IPS-18c (cell line): ENCODE results near the gene TMTC1.

Experiments
- H3K4me3 ChIP-seq: 2 replicates; pipeline ENCODE4 v1.7.0; 2013; ENCODE audit warnings: low read depth, mild to moderate bottlenecking, low read length, moderate library complexity; ENCODE audit not compliant: insufficient read depth
- H3K9me3 ChIP-seq: one replicate; pipeline ENCODE4 v1.6.1; 2013; ENCODE audit warnings: mild to moderate bottlenecking, low read length, moderate library complexity; ENCODE audit not compliant: control insufficient read depth, insufficient read depth

Gene TMTC1

DNA sequence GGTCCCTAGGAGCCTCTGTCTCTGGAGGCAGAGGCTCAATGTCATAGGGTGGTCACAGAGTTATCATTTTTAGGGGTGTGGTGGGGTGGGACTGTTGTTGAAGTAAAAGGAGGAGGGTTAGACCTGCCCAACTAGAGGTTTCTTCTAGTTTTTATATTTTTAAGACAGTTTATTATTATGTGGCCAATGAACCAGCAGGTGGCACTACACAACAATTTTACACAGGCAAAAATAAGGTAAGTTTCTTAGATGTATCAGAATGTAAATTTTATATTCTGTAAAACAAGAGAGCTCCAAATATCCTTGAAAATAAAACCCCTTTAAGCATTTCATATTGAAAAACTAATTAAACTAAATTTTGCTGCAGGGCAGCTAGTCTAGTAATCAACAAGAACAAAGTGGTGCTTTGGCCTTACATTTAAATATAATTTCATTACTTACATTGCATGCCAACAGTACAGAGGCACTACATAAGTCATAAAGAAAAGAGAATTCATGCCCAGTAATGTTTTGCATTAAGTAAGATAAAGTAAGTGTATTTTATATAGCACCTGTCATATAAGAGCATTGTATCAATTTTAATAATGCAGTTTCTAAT lies 264.1 kb downstream of the TMTC1 start:
- H3K9me3 ChIP-seq, result no peaks in the 10 kb centered on the region
- H3K4me3 ChIP-seq, result no peak overlapping the region

DNA sequence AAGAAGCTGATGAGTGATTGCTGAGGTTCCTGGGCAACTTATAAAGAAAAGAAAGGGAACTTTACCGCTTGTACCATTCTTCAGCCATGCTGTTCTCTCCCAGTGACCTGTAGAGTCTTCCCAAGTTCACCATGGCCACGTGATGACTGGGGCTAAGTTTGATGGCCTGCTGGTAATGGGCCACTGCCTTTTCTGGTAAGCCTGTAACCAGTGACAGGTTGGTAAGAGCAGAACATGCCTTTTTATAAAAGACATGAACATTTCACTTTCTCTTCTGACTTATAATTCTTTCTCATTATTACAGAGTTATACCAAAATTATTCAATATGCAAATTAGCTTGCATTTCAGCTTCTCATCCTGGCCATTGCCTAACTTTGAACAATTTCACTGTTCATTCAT lies 265.3 kb downstream of the TMTC1 start:
- no peaks in the 10 kb centered on the region for H3K9me3 ChIP-seq
- no peak overlapping the region for H3K4me3 ChIP-seq

DNA sequence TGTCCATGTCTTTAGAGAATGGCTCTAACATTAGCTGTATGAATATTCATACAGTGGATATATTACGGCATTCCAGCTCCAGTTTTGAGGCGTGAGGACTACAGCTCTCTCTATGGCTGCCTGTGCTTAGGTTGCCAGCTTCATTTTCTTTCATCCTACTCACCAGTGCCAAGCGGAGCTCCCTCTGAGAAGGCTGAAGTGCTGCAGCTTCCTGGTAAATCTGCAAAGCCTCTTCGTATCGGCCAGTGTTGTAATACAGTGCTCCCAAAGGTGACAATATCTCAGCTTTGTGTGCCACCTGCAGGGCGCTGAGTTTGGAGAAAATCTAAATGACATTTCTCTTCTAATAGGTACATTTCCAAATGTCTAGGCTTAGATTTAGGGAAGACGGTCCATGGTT lies 266.5 kb downstream of the TMTC1 start:
- Histone ChIP-seq H3K4me3 (no peak overlapping the region), H3K9me3 (no peaks in the 10 kb centered on the region)

DNA sequence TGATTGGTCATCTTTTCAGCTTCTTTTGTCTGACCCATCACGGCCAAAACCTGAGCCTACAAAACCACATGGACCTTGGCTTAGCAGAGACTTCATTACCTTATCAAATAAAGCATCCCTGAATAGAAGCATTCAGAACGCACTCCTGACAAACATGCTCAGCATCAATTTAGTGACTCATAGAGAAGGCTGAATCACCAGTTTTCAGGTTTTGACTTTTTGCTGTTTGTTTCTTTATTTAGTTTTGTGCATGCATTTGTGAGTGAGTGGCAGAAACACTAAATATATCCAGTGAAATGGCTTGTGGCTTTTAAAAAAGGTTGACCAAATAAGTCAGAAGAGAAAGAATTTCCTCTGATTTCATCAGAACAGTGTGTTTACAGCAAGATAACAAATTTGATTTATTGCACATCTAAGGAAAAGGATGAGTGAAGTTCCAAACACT lies 267.3 kb downstream of the TMTC1 start:
- H3K9me3 ChIP-seq, result no peaks in the 10 kb centered on the region
- no peak overlapping the region for H3K4me3 ChIP-seq

DNA sequence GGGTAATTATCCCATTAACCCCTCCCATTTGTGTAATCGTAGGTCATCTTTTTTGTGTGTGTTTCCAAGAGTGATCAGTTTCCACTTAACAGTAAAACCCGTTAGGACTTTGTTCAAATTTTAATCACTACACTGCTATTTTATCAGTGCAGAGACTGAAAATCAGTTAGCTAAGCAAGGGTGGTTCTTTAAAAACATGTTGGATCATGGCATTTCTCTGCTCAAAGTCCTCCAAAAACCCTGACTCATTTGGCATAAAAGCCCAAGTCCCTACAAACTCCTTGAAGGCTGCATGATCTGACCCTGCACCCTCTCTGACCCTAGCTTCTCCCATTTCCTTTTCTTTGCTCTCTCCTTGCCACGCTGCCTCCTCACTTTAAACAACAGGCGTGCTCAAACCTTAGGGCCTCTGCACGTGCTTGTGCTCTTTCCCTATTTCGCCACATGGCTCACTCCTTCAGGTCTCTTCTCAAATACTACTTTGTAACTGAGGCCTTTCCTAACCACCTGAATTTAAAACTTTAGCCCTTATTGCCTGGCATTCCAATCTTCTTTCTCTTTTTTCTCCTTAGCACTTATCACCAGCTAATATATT lies 273.1 kb downstream of the TMTC1 start:
- Histone ChIP-seq H3K9me3 (no peaks in the 10 kb centered on the region), H3K4me3 (no peak overlapping the region)

DNA sequence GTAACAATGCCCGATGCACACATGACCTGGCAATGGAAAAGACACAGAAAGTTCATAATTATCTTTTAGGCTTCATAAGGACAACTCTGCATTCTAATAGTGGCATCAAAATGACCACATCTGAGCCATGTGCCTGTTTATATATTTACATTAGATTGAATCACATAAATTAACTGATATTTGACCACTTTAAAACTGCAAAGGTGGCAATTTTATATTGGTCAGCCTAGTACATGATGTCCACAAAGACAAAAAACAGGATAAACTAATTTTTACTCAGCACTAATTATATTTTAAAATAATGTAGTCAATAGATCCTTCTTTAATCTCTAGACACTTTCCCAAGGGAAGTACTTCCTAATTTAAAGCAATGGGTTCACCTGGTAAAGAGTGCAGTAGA lies 274.2 kb downstream of the TMTC1 start:
- Histone ChIP-seq H3K4me3 (no peak overlapping the region), H3K9me3 (no peaks in the 10 kb centered on the region)

DNA sequence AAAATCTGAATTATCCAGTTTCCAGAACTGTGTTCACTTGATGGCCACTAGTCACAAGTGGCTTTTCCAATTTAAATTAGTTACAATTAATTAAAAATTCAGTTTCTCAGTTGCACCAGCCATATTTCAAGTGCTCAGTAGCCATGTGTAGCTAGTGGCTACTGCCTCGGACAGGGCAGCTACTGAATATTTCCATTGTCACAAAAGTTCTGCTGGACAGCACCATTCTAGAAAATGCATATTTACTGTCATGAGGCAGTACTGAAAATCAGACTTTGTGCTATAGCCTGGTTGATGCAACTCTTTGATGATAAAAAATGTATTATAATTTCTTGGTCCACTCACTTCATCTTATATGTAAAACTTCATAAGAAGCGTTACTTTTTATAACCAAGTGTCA lies 274.8 kb downstream of the TMTC1 start:
- Histone ChIP-seq H3K9me3 (no peaks in the 10 kb centered on the region), H3K4me3 (no peak overlapping the region)

DNA sequence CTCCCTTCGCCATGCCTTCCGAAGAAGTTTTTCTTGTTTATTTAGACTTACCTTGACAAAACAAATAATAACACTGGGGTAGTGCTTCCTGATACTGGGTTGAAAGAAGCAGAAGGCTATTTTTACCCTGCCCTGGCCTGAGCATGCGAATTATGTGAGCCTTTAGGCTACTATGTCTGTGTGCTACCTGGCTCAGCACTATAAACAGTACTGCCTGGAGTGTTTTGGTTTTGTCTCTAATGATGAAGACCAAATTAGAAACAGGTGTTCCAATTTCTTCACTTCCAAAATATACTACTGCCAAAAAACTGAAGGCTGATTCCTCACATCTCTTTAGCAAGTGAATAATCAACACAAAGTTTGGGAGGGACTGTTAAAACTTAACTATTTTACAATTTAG lies 278.6 kb downstream of the TMTC1 start:
- no peak overlapping the region for H3K4me3 ChIP-seq
- no peaks in the 10 kb centered on the region for H3K9me3 ChIP-seq

DNA sequence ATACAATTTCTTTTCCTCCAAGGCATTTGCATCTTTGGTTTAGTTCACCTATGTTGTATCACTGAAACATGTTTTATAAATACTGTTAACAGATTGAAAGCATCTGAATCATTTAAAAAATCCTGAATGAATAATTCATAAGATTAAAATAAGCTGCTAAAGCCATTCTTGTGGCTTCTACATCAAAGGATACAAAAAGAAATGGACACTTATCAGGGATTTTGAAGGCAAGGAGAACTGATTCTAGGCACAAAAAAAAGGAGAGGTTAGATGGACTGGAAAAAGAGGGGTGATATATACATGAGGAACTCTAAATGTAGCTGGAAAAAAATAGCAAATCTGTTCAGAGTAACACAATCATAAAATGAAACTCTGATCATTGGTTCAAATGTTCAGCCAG lies 280.5 kb downstream of the TMTC1 start:
- Histone ChIP-seq H3K4me3 (no peak overlapping the region), H3K9me3 (no peaks in the 10 kb centered on the region)

DNA sequence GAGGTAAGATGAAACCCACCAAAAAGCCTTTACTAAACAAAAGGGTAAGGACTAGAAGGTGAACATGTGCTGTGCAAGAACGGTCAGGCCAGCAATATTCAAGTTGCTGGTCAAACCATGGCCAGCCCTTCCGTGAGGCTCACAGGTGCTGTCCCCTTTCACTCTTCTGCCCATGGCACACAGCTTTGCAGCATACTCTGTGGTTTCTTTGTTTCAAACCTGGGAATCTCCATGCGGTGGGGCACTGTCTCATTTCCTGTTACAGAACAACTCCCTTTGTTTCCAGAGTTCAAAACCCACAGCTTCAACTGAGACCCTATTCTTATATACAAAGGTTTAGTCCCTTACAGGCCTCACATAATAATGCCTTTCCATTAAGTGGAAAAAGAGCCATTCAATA lies 284.5 kb downstream of the TMTC1 start:
- Histone ChIP-seq H3K9me3 (no peaks in the 10 kb centered on the region), H3K4me3 (no peak overlapping the region)

DNA sequence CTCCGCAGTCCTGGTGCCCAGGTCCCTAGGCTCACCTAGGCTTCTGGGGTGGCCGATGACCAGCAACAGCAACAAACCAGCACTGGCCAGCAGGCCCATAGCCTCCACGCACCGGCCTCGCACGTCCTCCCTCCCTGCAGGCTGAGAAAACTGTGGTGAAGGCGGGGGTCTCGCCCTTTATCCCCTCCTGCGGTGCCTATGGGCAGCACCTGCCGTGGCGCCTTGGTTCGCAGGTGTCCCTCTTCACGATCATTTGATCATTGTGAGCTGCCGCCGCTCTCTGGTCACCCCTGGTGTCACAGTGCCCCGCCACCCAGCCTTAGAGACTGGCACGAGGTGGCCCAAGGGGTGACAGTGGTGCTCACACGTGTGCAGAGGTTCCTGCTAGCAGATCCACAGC lies 286.2 kb downstream of the TMTC1 start, which contains the start of gene OVCH1:
Gene OVCH1, minus strand, starts transcription at position 99 of the 400 bp plus-strand sequence. Its CDS starts 0 bp downstream, at position 99.
- no peak within 1 kb of the TSS for H3K4me3 ChIP-seq
- H3K9me3 ChIP-seq, result no peaks in the 10 kb centered on the region

DNA sequence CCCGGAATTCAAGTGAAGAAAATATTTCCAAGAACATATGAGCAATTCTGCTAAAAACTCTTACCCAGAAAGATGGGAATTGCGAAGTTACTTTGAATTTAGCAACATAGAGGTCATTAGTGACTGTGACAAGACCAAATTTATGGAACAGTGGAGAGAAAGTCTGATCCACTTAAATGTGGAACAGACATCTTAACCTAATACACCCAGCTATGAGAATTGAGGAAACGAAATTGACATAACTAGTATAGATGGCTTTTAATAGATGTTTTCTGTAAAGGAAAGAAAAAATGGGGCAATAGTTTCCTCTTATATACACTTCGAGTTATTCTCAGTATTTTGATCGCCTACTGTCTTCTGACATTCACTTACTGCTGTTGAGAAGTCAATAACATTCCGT lies 290.9 kb downstream of the TMTC1 start:
- Histone ChIP-seq H3K9me3 (no peaks in the 10 kb centered on the region), H3K4me3 (no peak overlapping the region)

DNA sequence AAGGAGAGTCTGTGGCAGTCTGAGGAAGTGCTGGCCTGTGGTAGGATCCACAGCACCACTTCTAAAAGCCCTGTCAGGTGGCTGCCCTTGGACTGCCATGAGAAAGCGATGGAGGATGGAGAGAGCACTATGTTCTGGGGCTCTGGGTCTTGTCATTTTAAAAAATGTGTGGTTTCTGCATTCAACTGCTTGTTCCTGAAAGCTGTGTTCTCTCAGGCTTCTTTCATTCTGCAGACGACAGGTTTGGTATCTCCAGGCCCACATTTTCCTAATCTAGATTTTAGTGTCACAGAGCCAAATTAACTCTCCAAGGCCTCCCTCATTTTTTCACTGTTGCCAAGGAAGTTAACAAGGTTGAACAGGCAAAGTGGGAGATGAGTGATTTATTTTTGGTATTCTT lies 296.8 kb downstream of the TMTC1 start:
- Histone ChIP-seq H3K9me3 (no peaks in the 10 kb centered on the region), H3K4me3 (no peak overlapping the region)

DNA sequence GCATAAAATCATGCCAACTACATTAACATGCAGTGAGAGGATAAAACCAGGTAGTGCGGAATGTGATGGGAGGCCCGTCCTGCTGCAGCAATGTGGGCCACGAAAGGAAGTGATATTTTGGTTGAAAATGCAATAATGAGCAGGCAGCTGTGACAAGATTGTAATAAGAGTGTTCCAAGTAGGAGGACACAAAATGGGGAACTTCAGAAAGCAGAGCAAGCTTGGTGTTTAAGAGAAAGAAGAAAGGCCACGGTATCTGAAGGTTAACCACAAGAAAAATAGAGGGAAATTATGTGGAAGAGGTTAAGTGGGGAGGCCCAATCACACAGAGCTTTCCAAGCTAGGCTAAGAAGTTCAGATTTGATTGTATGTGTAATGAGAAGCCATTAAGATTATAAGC lies 320.5 kb downstream of the TMTC1 start:
- H3K4me3 ChIP-seq, result no peak overlapping the region
- H3K9me3 ChIP-seq, result peaks cover 2% of the 10 kb centered on the region

DNA sequence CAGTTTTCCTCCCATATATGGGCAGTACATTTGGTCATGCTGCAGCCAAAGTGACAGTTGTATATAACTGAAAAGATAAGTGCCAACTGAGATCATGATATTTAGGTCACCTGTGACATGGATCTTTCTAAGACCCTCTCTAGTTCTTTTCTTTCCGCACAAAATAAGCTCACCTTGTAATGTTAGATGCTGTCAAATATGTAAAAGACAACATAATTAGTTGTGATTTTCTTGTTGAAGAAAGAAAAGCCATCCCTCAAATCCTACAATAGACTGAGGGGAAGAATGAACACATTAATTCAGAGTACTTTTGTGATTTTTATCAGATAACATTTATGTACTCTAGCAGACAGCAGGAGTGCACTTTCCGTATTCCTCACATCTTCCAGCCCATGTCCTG lies 323.7 kb downstream of the TMTC1 start:
- Histone ChIP-seq H3K9me3 (peaks cover 2% of the 10 kb centered on the region), H3K4me3 (no peak overlapping the region)

DNA sequence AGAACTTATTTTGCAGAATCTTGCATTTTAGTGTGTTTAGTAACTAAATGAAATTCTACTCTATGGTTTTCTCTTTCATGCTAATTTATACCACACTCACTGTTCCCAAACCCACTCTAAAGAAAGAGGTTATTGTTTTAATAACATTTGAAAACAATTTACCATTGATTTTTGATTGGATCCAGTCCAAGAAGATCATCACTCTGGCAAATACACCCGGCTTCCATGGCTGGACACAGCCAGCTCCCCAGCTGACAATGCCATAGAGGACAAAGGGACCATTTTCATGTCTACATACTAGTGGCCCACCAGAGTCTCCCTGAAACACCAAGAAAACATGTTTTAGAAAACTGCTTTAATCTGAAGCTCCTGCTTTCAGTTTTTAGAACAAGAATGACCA lies 328.7 kb downstream of the TMTC1 start:
- H3K4me3 ChIP-seq, result no peak overlapping the region
- H3K9me3 ChIP-seq, result no peaks in the 10 kb centered on the region

DNA sequence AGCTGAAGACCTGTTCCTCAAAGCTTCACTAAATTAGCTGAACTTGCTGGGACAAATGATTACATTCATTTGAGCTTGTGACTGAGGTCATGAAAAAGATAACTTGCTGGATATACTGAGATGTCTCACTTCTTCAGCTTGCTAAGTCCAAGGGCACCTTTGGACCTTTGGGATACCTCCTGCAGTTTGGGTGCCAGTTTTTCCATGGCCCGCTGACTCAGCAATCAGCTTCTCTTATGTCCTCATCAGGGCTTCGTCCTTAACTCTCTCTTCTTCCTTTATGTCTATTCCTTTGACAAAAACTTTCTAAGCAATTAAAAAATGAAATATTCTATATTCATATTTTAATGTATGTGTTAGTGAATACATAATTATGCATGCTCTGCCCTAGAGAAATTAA lies 331.9 kb downstream of the TMTC1 start:
- no peak overlapping the region for H3K4me3 ChIP-seq

More for the DNA sequence above, 331.9 kb downstream of the TMTC1 start:
- no peaks in the 10 kb centered on the region for H3K9me3 ChIP-seq
